RCC 7860 (cell line): ENCODE results near the gene IL12RB1.

Experiments
- DNase-seq: peaks from one replicate; pipeline ENCODE4 v3.0.0-alpha.2; 2015; ENCODE audit warnings: low spot score
- FAIRE-seq: peaks from 2 replicates; lab custom pipeline; 2012; peaks lifted over from hg19 to GRCh38; lab: Jason Lieb, UNC

IL12RB1 gene

GRCh38 chr19:18013210-18014111 is 73.3 kb downstream of the IL12RB1 start:
- DNase-seq (no peak), FAIRE-seq (no peak)

GRCh38 chr19:18010149-18010548 is 76.6 kb downstream of the IL12RB1 start:
- FAIRE-seq (no peak), DNase-seq (no peak)

- peak; percentile 78 for DNase-seq
- FAIRE-seq: peak; percentile 94
Measured at GRCh38 chr19:18009412-18010066, 77.2 kb downstream of the IL12RB1 start.
